NCI-H1930 (cell line): ENCODE data around the gene ATP9B.
A peak's percentile ranks its signal among the peaks of the same experiment; 100 is the strongest.

Experiments used
- DNase-seq, 2 experiments: peaks; one replicate each; lab custom pipeline; 2025; lab: John Stamatoyannopoulos, UW

The ATP9B gene

DNA sequence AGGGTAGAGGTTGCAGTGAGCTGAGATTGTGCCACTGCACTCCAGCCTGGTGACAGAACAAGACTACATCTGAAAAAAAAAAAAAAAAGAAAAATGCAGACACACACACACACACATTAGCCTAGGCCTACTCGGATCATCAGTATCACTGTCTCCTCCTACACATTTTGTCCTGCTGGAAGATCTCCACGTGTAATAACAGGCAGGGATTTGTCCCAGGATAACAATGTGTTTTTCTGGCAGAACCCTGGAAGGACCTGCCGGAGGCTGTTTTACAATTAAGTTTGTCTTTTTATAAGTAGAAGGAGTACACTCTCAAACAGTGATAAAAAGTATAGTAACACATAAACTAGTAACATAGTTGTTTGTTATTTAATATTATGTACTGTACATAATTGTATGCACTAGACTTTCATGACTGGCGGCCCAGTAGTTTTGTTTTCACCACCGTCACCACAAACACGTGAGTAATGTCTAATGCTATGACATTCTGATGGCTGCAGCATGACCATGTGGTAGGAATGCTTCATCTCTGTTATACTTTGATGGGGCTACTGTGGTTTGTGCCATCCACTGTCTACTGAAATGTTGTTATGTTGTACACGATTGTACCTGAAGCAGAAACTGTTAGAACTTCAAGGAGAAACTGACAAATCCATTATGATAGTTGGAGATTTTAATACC is 130.6 kb downstream of the ATP9B start:
- no peak for DNase-seq

DNA sequence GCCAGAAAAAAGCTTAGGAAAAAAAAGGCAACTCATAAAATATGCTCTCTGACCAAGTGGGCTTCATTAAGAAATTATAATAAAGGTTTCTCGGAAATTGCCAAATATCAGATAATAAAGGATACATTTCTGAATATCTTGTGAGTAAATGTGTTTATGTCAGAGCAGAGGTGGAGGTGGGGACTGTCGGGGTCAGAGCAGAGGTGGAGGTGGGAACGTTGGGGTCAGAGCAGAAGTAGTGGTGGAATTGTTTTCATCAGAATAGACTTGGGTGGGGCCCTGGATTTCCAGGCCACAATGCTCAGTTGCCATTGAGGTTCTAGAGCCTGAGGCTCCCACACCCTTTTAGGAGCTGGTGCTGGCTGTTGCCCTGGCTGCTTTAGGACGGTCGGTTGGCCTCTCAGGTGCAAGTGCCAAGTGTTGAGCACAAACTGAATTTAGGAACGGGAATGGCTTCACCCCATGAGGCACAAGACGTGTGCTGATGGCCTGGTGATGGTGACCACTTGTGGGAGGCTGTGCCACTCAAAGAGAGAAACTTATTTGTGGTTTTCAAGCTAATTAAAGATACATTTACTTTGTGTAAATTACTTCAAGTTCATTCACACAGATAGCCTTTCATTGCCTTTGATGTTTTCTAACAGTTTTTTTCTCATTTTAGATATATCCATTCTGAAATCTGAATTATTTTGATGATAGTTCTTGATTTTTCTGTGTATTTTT is 131.5 kb downstream of the ATP9B start:
- DNase-seq: peak; percentile 31 to 32

DNA sequence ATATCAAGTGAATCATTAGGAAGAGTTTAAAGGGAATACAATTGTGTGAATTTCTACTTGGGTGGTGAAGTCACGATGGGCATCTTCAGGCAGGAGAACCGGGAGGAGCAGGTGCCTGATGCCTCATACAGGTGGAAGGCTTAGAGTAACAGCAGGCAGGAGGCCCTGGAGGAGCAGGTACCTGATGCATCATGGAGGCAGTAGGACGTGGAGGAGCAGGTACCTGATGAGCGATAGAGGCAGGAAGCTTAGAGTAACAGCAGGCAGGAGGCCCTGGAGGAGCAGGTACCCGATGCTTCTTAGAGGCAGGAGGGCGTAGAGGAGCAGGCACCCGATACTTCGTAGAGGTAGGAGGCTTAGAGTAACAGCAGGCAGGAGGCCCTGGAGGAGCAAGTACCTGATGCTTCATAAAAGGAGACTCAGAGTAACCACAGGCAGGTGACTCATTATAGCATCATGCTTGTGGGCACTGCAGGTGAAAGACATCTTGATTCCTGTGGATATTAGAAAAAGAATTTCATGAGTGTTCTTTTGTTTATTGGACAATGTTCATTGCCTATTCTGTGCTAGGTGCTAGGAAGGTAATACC is 133.9 kb downstream of the ATP9B start:
- DNase-seq: no peak

DNA sequence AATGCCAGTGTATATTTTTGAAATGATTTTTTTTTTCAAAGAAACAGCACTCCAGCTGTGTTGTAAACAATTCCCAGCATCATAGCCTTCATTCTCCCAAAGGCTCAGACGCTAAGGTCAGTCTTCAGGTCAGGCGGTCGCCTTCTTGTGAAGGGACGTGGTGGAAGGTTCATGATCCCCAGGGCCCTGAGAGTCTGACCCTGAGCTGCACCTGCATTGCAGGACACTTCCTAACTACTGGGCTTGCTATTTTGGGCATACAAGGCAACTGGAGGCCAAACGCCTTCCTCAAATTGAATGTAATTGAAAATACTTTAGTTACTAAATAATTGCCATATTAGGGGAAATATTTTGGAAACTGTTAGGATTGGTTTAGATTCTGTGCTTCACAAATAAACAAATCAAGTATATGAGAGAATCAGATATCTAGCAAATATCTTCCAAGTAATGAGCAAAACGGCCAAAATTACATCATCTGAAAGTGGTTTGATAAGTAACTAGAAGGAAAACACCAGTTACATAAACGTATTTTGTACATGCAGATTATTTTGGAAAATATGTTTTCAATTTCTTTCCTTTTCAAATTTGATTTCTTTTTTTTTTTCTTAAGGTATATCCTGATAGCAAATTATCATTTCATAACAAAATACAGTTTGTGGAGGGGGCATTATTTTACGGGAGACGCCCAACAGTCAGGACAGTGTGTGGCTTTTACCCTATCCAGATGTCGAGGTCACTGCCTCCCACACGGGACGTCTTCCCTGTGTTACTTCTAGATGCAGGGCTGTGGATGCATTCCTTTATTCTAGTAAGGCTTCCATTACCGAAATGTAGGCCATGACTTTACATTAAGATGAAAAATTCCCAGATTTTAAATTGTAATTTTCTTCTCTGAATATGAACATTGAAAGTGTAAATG is 136.0 kb downstream of the ATP9B start:
- DNase-seq: no peak

DNA sequence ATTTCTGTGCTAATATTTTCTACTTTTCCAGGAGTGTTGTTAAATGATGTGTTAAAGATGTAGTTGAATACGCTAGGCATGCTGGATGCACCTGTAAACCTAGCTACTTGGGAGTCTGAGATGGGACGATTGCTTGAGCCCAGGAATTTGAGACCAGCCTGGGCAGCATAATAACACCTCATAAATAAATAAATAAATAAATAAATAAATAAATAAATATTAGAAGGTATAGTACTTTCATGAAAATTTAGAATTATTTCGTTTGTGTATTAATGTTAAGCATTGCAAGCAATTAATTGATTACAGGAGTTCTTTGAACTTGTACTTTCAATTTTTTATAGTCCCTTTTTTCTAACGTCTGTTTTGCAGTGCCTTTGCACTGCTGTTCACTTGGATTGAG is 137.2 kb downstream of the ATP9B start:
- DNase-seq: no peak

DNA sequence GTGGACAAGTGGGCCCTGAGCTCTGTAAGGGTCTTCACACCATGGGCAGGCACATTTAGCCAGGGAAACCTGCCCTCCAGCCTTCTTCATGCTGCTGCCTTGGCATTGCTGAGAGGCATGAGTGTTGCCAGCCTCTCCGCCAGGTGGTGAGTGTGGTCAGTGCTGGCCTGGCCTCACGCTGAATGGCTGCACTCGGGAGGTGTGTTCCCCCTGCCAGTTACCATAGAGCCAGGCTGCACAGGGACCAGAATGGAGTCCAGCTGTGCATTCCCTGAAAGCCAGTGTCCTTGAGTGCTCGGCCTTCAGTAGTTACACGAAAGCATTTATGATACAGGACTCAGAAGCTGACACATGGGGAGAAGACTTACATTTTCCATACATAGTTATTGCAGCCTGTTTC is 139.7 kb downstream of the ATP9B start:
- no peak for DNase-seq

DNA sequence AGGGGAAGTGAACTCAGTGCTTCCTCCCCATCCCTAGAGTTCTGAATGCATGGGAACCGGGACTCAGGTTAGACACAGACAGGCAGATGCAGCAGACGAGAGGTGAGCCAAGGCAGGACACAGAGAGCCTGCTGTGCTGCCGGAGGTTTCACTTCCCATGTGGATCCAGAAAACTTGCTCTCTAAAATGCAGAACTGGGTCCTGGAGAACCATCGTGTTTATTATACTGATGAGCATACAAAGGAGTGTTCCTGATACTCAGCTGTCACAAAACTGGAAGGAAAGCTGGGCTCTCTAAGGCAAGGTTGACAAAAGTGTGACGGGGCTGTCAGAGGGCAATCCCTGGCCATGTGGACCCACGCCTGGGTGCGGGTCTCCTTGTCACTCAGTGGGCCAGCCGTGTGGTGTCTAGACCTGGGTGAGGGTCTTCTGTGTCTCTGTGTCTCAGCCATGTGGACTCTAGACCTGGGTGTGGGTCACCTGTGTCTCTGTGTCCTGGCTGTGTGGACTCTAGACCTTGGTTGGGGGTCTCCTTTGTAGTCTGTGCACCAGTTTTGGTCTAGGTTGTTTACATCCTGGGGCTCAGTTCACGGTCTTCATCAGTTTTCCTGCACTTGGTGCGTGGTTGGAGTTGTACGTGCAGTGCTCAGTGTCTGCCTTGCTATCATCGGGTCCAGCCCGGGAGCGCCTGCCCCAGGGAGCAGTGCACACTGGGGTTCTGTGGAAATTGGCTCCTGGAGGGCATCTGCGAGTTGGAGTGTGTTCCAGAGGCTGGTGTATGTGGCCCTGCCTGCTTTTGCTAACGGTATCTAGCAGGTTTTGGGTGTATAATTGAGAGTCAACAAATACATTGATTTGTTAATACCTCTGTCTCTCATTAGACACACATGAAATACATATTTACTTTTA is 141.1 kb downstream of the ATP9B start:
- no peak for DNase-seq

DNA sequence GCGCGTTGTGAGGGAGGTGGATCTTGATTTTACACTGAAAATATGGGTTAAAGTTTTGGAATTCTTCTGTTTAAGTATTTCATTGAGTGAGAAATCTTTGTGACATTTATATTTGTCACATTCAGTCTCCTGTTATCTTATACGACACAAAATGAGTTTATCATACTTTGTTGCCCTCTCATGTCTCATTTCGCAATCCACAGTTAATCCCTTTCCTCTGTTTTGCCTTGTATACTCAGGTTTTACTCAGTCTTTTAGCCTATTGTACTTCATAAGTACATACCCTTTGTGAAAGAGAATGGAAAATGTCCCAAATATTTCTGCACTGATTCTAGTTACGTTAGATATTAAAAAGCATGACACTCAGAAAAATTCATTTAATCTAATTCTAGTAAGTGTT is 142.7 kb downstream of the ATP9B start:
- DNase-seq: no peak

DNA sequence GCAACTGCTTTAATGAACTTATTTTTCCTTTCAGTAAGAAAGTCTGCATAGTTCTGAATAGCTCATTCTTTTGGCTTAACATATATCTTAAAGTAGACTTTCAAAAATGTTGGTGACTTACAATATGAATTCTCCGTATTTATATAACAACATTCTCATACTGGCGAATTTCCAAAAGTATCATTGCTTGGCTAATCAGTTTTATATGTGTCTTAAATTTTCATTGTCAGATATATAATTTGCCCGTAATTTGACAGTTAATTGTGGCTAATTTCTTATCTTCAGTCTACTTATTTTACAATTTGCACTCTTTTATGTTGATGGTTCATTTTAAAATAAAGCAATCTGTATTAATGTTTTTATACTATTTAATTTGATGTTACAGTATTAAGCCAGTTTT is 144.9 kb downstream of the ATP9B start:
- DNase-seq: no peak

DNA sequence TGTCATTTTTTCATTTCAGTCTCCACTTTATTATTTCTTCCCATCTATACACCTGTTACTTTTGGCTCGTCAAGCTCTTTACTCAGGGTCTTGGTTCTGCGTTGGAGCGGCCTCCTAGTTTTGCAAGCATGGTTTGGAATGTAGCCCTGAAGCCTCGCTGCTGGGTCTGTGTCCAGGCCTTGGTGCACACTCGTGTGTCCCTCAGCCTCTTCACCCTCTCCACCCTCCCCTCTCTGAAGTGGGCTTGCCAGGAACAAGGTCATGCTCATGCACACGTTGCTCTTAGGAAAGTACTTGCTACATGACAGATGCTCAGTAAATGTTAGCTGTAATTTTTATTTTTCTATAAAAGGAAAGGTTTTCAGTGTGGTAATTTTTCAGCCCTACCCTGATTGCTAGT is 147.0 kb downstream of the ATP9B start:
- DNase-seq: no peak

DNA sequence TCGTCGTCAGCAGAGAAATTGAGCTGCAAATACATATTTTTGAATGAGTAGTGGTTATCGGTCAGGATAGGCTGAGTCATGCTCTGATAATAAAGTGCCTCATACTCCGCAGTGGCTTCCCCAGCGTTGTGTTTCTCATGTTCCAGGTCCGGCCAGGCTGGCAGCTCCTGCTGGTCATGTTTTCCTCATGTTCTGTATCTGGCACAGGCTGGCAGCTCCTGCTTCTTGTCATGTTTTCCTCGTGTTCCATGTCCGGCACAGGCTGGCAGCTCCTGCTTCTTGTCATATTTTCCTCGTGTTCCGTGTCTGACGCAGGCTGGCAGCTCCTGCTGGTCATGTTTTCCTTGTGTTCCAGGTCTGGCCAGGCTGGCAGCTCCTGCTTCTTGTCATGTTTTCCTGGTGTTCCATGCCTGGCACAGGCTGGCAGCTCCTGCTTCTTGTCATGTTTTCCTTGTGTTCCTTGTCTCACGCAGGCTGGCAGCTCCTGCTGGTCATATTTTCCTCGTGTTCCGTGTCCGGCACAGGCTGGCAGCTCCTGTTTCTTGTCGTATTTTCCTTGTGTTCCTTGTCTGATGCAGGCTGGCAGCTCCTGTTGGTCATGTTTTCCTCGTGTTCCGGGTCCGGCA is 148.9 kb downstream of the ATP9B start:
- no peak for DNase-seq

DNA sequence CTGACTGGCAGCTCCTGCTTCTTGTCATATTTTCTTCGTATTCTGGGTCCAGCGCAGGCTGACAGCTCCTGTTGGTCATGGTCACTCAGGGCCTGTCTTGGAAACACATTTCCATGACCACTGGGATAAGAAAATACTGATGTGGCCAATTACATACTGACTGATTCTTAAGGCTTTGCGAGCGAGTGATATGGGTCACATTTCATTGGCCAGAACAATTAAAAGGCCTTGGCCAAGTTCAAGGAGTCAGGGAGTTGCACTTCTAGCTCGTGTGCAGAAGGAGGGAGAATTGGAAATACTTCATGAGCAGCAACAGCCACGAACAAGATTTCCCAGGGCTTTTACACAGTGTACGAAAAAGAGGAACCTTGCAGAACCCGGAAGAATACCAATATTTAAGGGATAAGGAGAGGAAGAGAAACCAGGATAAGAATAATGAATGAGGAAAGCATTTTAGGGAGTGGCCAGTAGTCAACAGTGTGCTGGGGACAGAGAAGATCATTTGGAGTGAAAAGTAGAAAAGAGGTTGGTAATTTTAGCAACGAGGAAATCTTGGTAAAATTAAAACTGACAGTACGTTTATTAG is 149.5 kb downstream of the ATP9B start:
- DNase-seq: no peak

DNA sequence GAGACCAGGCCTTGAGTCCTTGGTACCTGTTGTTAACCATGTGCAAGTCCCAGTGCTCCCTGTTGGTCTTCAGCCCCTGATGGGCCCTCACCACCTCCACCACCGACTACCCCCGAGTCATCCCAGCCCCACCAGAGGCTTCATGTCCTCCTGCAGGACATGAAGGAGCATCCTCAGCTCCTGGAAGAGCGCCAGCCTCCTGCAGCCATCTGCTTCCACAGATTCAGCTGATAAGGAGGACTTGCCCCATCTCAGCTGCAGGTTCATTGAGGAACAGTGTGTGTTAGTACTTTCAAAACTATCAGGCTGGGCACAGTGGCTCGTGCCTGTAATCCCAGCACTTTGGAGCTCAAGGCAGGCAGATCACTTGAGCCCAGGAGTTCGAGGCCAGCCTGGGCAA is 151.9 kb downstream of the ATP9B start:
- DNase-seq: no peak

DNA sequence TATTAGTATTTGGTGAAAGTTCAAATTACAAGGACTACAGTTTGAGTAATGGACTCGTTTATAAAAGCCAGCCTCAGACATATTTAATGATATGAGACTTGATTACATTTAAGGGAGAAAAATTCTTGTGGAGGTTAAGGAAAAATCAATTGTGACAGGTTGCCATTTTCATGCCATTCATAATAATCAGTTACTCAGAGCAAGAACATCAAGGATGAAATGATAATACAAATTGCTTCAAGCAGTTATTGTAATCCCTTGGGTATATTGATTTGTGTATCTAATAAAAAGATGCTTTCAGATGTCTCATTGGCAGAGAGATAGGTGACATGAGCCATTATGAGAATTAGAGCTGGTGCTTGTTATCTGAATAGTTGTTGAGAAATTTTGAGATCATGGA is 153.6 kb downstream of the ATP9B start:
- no peak for DNase-seq

DNA sequence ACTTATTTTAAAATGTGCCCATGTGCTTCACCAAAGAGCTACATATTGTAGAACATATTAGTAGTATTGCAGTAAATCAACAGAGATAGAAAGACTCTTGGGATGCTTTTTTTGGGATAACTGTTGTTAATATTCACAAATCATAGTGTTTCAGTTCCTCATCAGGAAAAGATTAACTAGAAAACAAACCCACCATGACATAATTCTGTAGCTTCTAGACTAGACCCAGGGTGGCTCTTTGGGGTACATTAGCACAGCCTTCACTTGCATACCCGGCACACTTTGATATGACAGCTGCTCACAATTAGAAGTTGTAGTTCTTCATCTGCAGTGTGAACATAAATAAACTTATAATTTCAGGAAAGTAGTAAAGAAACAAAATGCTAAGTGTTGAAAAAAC is 154.2 kb downstream of the ATP9B start:
- DNase-seq: no peak

DNA sequence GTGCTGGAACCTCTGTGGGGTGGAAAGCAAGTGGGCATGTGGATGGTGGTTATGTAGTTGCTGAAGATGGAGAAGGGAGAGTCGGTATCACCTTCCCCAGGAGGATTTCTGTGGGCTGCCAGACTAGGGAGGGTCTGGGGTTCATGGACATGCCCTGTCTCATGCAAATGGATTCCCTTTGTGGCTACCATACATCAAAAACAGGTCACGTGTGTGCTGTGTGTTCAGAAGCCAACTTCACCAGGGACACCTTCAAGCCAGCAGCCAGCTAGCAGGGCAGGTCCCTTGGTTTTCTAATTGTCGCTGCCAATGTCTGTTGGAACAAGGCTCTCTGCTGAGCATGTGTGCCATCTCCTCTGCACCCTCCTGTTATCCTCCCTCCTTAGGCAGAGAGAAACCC is 155.2 kb downstream of the ATP9B start:
- DNase-seq: no peak

DNA sequence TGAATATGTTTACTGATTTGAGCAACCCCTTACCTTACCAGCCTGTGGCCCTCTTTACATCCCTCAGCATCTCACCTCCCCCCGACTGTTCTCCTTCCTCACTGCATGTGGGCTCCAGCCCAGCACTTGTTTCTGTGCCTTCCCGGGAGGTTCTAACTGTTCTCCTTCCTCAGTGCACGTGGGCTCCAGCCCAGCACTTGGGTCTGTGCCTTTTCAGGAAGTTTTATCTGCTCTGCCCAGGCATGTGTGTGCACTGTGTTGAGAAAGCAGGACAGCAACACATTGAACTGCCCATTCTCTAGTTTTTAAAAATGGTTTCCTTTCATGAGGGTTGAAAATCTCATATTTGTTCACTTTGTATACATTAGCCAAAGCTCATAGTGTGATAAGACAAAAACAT is 158.4 kb downstream of the ATP9B start:
- no peak for DNase-seq

DNA sequence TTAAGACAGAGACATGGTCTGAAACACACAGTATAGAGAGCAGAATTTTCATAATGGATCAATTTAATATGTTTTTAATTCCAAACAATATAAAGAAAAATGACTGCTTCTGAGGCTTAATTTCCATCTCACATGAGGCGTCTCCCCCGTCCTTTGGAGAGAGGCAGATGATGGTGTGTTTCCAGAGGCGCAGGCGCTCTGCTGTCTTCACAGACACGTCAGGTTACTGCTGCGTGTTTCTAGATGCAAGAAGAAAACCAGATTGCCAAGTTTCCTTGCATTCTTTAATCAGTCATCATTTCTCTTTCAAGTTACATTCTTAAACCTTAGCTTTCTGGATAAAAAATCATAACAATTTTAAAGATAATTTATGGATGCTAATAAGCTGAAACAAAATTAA is 160.2 kb downstream of the ATP9B start:
- no peak for DNase-seq

DNA sequence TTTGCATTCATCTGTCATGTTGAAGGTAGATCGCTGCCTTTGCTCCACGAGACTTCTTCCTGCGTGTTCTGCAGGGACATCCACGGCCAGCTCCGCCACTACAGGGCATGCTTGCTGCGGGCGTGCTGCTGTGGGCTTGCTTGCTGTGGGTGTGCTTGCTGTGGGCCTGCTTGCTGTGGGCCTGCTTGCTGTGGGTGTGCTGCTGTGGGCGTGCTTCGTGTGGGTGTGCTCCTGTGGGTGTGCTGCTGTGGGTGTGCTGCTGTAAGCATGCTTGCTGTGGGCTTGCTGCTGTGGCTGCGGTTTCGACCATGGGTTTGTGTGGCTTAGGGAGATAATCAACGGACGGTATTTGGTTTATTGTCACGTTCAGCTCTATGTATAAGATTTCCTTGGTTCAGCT is 165.2 kb downstream of the ATP9B start:
- DNase-seq: no peak

DNA sequence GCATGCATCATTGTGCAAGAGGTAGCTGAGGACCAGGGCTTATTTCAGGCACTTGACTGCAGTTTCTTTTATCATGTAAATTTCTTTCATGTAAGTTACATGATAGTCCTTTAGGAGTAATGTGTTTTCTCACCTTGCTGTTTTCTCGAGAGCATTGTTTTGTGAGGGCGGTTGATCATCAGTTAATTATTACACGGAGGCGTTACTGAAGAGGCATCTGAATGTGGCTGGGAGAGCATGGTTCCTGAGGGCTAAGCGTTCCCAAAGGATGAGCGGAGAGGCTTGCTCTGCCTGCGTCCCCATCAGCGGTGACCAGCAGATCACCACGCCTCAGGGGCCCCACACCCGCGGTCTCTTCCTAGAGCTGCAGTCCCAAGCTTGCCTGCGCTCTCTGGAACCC is 170.4 kb downstream of the ATP9B start:
- DNase-seq: no peak

DNA sequence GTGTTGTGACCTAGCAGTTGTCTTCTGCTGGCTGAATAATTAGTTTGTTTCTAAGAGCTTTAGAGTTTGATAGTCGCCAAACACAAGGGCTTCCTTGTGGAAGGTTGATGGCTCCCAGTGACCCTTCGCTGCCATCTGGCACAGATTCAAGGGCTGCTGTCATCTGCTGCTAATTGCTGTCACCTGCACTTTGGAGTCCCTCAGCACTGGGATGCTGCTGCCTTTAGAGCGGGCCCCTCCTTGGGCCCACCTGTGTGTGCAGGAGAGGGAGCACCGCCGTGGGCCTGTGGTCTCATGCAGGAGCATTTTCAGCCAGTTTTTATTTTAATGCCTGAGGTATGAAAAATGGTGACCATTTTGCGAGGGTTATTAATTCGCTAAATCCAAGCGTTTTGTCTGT is 172.6 kb downstream of the ATP9B start:
- DNase-seq: peak in 1 of 2 experiments; percentile 29
